C4-2B (cell line): Measurements from ENCODE around the gene HS1BP3.

Experiments used
- ZFX ChIP-seq: fragments of 450-650 bp; IDR thresholded peaks from 2 replicates; pipeline ENCODE4 v1.6.1; 2017
- TF ChIP-seq, protein P1 (sequence below): fragments of 450-650 bp; conservative IDR thresholded peaks from 2 replicates; pipeline ENCODE4 v1.5.1; 2017; ENCODE audit warnings: mild to moderate bottlenecking

DNA sequence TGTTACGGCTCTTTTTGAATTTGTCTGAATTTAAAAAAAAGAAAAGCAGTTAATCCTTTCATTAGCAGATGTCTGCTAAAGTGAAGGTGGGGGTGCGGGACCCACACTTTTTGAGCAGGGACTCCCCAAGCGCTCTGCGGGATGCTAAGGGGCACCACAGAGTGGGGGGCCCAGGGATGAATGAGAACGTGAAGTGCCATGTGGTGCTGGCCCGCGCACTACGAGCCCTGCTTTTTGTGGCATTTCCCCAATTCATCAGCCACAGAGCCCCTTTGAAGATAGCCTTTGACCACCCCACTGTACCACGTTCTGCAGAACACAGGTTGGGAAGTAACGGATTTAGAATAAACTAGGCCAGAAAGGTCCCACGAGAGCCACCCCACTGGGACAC is 28.6 kb downstream of the HS1BP3 start:
- TF ChIP-seq, protein P1, sequence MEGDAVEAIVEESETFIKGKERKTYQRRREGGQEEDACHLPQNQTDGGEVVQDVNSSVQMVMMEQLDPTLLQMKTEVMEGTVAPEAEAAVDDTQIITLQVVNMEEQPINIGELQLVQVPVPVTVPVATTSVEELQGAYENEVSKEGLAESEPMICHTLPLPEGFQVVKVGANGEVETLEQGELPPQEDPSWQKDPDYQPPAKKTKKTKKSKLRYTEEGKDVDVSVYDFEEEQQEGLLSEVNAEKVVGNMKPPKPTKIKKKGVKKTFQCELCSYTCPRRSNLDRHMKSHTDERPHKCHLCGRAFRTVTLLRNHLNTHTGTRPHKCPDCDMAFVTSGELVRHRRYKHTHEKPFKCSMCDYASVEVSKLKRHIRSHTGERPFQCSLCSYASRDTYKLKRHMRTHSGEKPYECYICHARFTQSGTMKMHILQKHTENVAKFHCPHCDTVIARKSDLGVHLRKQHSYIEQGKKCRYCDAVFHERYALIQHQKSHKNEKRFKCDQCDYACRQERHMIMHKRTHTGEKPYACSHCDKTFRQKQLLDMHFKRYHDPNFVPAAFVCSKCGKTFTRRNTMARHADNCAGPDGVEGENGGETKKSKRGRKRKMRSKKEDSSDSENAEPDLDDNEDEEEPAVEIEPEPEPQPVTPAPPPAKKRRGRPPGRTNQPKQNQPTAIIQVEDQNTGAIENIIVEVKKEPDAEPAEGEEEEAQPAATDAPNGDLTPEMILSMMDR, result no peak
- no peak for TF ChIP-seq ZFX
